NCI-H2227 (cell line): Measurements from ENCODE around the gene SMAD7.

Source experiments
- DNase-seq: peaks from one replicate; lab custom pipeline; 2025; ENCODE audit not compliant: unreplicated experiment; lab: John Stamatoyannopoulos, UW

The SMAD7 gene

GRCh38 chr18:48918660-48919456 lies 31.9 kb downstream of the SMAD7 start:
- no peak for DNase-seq

GRCh38 chr18:48917579-48918517 lies 32.9 kb downstream of the SMAD7 start:
- no peak for DNase-seq

- DNase-seq = no peak
Observed at GRCh38 chr18:48915626-48916425, 34.9 kb downstream of the SMAD7 start.

- peak; percentile 77 for DNase-seq
Observed at GRCh38 chr18:48914581-48915251, 36.0 kb downstream of the SMAD7 start.

GRCh38 chr18:48913775-48914174 lies 37.0 kb downstream of the SMAD7 start:
- no peak for DNase-seq

- no peak for DNase-seq
Observed at GRCh38 chr18:48913201-48913600, 37.6 kb downstream of the SMAD7 start.

GRCh38 chr18:48910972-48911545 lies 39.7 kb downstream of the SMAD7 start:
- peak; percentile 22 for DNase-seq

- no peak for DNase-seq
Observed at GRCh38 chr18:48909721-48910120, 41.0 kb downstream of the SMAD7 start.

GRCh38 chr18:48908916-48909315 lies 41.8 kb downstream of the SMAD7 start:
- no peak for DNase-seq

- DNase-seq = no peak
Observed at GRCh38 chr18:48905513-48905912, 45.3 kb downstream of the SMAD7 start.

GRCh38 chr18:48904847-48905394 lies 45.8 kb downstream of the SMAD7 start:
- no peak for DNase-seq

GRCh38 chr18:48904091-48904490 lies 46.7 kb downstream of the SMAD7 start:
- no peak for DNase-seq

- DNase-seq = no peak
Observed at GRCh38 chr18:48902856-48903601, 47.7 kb downstream of the SMAD7 start.

GRCh38 chr18:48902023-48902855 lies 48.5 kb downstream of the SMAD7 start:
- peak; percentile 75 for DNase-seq

GRCh38 chr18:48901145-48902022 lies 49.4 kb downstream of the SMAD7 start:
- DNase-seq = no peak

- no peak for DNase-seq
Observed at GRCh38 chr18:48900469-48900868, 50.3 kb downstream of the SMAD7 start.

- no peak for DNase-seq
Observed at GRCh38 chr18:48899558-48900174, 51.1 kb downstream of the SMAD7 start.
